Type B pancreatic cell (in vitro differentiated cells): ENCODE measurements around the gene SPTB. TPM values are rescaled to one million over a fixed set of nuclear protein-coding genes. Genes with fewer than 3 reads are reported as not detected.

Experiments
- DNase-seq: peaks from one replicate; pipeline ENCODE4 v3.0.0; 2021; ENCODE audit warnings: mixed read lengths; ENCODE audit not compliant: unreplicated experiment; ENCODE audit errors: extremely low spot score
- H3K27ac Mint-ChIP-seq: 2 replicates; pipeline ENCODE4 v1.8.0; 2021; ENCODE audit warnings: mild to moderate bottlenecking, mixed read lengths
- H3K27me3 Mint-ChIP-seq: 2 replicates; pipeline ENCODE4 v1.8.0; 2021; ENCODE audit warnings: mixed read lengths
- H3K36me3 Mint-ChIP-seq: 2 replicates; pipeline ENCODE4 v1.8.0; 2021; ENCODE audit warnings: mixed read lengths
- H3K4me1 Mint-ChIP-seq: one replicate; pipeline ENCODE4 v1.8.0; 2021; ENCODE audit warnings: mixed read lengths; ENCODE audit not compliant: unreplicated experiment
- H3K4me3 Mint-ChIP-seq: 2 replicates; pipeline ENCODE4 v1.8.0; 2021; ENCODE audit warnings: mild to moderate bottlenecking, mixed read lengths
- H3K9me3 Mint-ChIP-seq: 2 replicates; pipeline ENCODE4 v1.8.0; 2021; ENCODE audit warnings: mixed read lengths
- CTCF ChIP-seq: fragments of 200-600 bp; sonication (generic); conservative IDR thresholded peaks from 2 replicates; pipeline ENCODE4 v1.5.0; 2021; ENCODE audit warnings: antibody characterized with exemption, mild to moderate bottlenecking
- total RNA-seq: library from RNA; stranded (reverse); gene quantifications from 2 replicates; pipeline ENCODE4 v1.2.1, GENCODE V29; 2021; ENCODE audit warnings: low replicate concordance

SPTB gene
- total RNA-seq, 1 donor from 2014 or later = 3.8 TPM

- Mint-ChIP-seq H3K4me1 (peaks cover 4% of the 10 kb centered on the region), H3K27ac (no peak overlapping the region), H3K9me3 (no peaks in the 10 kb centered on the region), H3K4me3 (peak overlapping the region; percentile 89), H3K36me3 (no peaks in the 10 kb centered on the region), H3K27me3 (peaks cover 85% of the 10 kb centered on the region)
- peak; percentile 74 for DNase-seq
- TF ChIP-seq CTCF = peak; percentile 53
Observed at GRCh38 chr14:64880221-64881121, 764 bp upstream of the SPTB start.

- peak overlapping the region; percentile 84 for H3K4me3 Mint-ChIP-seq
- no peaks in the 10 kb centered on the region for H3K36me3 Mint-ChIP-seq
- H3K4me1 Mint-ChIP-seq = peaks cover 4% of the 10 kb centered on the region
- H3K27me3 Mint-ChIP-seq = peaks cover 86% of the 10 kb centered on the region
- H3K27ac Mint-ChIP-seq = peak overlapping the region; percentile 30
- no peaks in the 10 kb centered on the region for H3K9me3 Mint-ChIP-seq
- TF ChIP-seq CTCF = no peak
- no peak for DNase-seq
Observed at GRCh38 chr14:64878837-64879634, 671 bp downstream of the SPTB start.

GRCh38 chr14:64877846-64878245 lies 1.9 kb downstream of the SPTB start:
- Mint-ChIP-seq H3K36me3 (no peaks in the 10 kb centered on the region), H3K9me3 (peaks cover 4% of the 10 kb centered on the region), H3K4me3 (peak overlapping the region; percentile 38), H3K27ac (no peak overlapping the region), H3K27me3 (peaks cover 84% of the 10 kb centered on the region), H3K4me1 (peaks cover 4% of the 10 kb centered on the region)
- no peak for TF ChIP-seq CTCF
- DNase-seq = no peak

- Mint-ChIP-seq H3K4me1 (peaks cover 4% of the 10 kb centered on the region), H3K9me3 (peaks cover 6% of the 10 kb centered on the region), H3K27me3 (peaks cover 78% of the 10 kb centered on the region), H3K4me3 (no peak overlapping the region), H3K27ac (no peak overlapping the region), H3K36me3 (no peaks in the 10 kb centered on the region)
- TF ChIP-seq CTCF = no peak
- DNase-seq = no peak
Observed at GRCh38 chr14:64875350-64875749, 4.4 kb downstream of the SPTB start.

- H3K9me3 Mint-ChIP-seq = peaks cover 6% of the 10 kb centered on the region
- H3K36me3 Mint-ChIP-seq = no peaks in the 10 kb centered on the region
- peaks cover under 1% of the 10 kb centered on the region for H3K4me1 Mint-ChIP-seq
- H3K27ac Mint-ChIP-seq = no peak overlapping the region
- peaks cover 74% of the 10 kb centered on the region for H3K27me3 Mint-ChIP-seq
- DNase-seq = no peak
- H3K4me3 Mint-ChIP-seq = no peak overlapping the region
- TF ChIP-seq CTCF = no peak
Observed at GRCh38 chr14:64873506-64874219, 6.0 kb downstream of the SPTB start.
